Testis (tissue), 2 donors: ENCODE data around the gene CYB5RL.

Experiments used
- POLR2A ChIP-seq: fragments of 450-650 bp; IDR thresholded peaks from one replicate; pipeline ENCODE4 v1.6.1; 2017; ENCODE audit warnings: antibody characterized with exemption, mild to moderate bottlenecking, moderate library complexity
- TF ChIP-seq, protein P1 (sequence below), 3 experiments: fragments of 450-650 bp in 2 of 3; fragments of 200-600 bp in 1 of 3; sonication (generic) in 1 of 3; IDR thresholded peaks; one replicate each; pipeline ENCODE4 v1.5.1; 2016 to 2019; ENCODE audit warnings: antibody characterized with exemption in 3 of 3, mild to moderate bottlenecking in 2 of 3, moderate library complexity in 1 of 3

DNA sequence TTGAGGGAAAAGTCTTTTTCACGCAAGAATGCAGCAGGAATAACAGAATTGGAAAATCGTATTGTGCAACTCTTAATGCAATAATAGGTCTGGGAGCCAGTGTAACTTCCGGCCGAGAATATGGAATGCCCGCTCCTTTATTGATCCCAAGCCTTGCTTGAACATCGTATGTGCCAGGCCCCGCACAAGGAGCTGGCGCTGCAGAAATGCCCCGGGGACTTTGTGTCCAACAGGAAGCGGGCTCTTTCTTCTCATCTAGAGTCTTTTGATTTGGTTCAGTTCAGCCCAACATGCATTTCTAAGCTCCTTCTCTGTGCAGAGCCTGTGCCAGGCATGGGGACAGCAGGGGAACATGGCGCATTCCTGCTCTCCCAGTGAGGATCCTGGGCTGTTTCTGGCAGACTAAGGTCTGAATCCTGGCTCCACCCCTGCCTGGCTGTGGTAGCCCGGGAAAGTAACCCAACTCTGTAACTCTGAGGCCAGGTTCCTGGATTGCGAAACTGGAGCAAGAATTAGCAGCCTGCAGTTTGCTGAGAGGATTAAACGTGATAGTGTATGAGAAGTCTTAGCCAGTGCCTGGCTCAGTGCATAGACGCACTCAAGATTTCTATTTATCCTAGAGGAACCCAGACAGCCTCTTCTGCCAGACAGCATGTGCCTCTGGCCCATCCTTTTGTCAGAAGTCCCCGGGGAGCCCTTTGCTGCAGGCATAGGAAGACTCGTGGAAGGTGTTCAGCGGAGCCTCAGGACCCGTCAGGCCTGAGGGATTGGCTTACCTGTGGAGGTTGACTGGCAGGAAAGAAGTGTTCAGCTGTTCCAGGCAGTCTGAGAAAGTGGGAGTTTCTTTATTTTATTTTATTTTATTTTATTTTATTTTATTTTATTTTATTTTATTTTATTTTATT is 46.0 kb downstream of the CYB5RL start:
- TF ChIP-seq, protein P1, sequence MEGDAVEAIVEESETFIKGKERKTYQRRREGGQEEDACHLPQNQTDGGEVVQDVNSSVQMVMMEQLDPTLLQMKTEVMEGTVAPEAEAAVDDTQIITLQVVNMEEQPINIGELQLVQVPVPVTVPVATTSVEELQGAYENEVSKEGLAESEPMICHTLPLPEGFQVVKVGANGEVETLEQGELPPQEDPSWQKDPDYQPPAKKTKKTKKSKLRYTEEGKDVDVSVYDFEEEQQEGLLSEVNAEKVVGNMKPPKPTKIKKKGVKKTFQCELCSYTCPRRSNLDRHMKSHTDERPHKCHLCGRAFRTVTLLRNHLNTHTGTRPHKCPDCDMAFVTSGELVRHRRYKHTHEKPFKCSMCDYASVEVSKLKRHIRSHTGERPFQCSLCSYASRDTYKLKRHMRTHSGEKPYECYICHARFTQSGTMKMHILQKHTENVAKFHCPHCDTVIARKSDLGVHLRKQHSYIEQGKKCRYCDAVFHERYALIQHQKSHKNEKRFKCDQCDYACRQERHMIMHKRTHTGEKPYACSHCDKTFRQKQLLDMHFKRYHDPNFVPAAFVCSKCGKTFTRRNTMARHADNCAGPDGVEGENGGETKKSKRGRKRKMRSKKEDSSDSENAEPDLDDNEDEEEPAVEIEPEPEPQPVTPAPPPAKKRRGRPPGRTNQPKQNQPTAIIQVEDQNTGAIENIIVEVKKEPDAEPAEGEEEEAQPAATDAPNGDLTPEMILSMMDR (IDR thresholded peaks at IDR 0.05), result no peak
- TF ChIP-seq POLR2A, result no peak
